Suprapubic skin (tissue), 4 donors: ENCODE data around the gene MVK. TPM values are rescaled to one million over a fixed set of nuclear protein-coding genes. Genes with fewer than 3 reads are reported as not detected.
A peak's percentile ranks its signal among the peaks of the same experiment; 100 is the strongest.

Experiments
- DNase-seq, 2 donors: peaks; one replicate each; pipeline ENCODE4 v3.0.0-alpha.2; 2019; ENCODE audit warnings: low spot score in 2 of 2
- H3K27ac ChIP-seq: fragments of 200-600 bp; sonication (generic); one replicate; pipeline ENCODE4 v1.5.1; 2019
- H3K27me3 ChIP-seq: fragments of 200-600 bp; sonication (generic); one replicate; pipeline ENCODE4 v1.5.1; 2019
- H3K36me3 ChIP-seq: fragments of 200-600 bp; sonication (generic); one replicate; pipeline ENCODE4 v1.5.1; 2019
- H3K4me1 ChIP-seq: fragments of 200-600 bp; sonication (generic); one replicate; pipeline ENCODE4 v1.5.1; 2019
- H3K4me3 ChIP-seq: fragments of 200-600 bp; sonication (generic); one replicate; pipeline ENCODE4 v1.5.1; 2019; ENCODE audit warnings: mild to moderate bottlenecking
- H3K9me3 ChIP-seq: fragments of 200-600 bp; sonication (generic); one replicate; pipeline ENCODE4 v1.5.1; 2019
- EP300 ChIP-seq: sonication (generic); formaldehyde crosslinking; IDR thresholded peaks from one replicate; pipeline ENCODE4 v1.6.1; 2017; ENCODE audit warnings: antibody characterized with exemption
- POLR2A ChIP-seq, 2 donors: fragments of 450-650 bp; IDR thresholded peaks; one replicate each; pipeline ENCODE4 v1.6.1; 2017; ENCODE audit warnings: antibody characterized with exemption in 2 of 2, mild to moderate bottlenecking in 2 of 2, moderate library complexity in 2 of 2
- POLR2AphosphoS5 ChIP-seq, 3 donors: sonication (generic); formaldehyde crosslinking; IDR thresholded peaks; one replicate each; pipeline ENCODE4 v1.6.1; 2017; ENCODE audit warnings: antibody characterized with exemption in 3 of 3
- WGBS: methylation state at CpG from one replicate; pipeline ENCODE4 v1.1.5; 2018; 5-methylcytosine and 5-hydroxymethylcytosine counted together
- total RNA-seq, 4 donors: library from RNA; depleted of rRNA; stranded (reverse); fragments of >200 nt; gene quantifications; one replicate each; pipeline ENCODE4 v1.1.0, GENCODE V29; 2016
- TF ChIP-seq, protein P1 (sequence below), 2 donors: fragments of 200-600 bp in 1 of 2; fragments of 450-650 bp in 1 of 2; sonication (generic) in 1 of 2; IDR thresholded peaks; one replicate each; pipeline ENCODE4 v1.5.1; 2016 to 2019; ENCODE audit warnings: antibody characterized with exemption in 2 of 2, mild to moderate bottlenecking in 1 of 2, moderate library complexity in 1 of 2

Gene MVK
- total RNA-seq, 4 donors from 2014 or later, result 30.1 to 62.1 (median 37.2) TPM

DNA sequence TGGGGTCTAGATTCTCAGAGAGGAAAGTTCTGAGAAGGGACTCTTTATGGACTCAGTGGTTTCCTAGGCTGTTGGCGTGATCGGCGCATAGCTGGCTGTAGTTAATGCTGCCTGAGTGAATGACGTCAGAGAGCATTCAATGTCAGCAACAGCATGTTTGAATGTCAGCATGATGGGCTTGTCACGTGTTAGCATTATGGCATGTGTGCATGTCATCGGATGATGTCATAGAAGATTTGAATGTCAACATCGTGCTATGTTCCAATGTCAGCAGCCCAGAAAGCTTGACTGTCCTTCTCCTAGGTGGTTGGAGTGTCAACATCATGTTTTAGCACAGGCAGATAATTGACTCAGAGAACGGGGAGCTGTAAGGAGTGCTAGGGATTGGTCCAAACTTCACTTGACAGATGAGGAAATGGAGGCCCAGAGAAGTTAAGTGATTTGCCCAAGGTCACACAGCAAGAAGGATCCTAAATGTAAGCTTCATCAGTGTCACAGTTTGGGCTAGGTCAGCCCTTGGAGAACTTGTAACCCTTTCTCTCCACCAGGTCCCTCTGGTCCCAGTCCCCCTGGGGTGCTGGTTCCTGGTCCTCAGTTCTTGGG is 45.5 kb downstream of the MVK start:
- H3K4me1 ChIP-seq, result peaks cover 19% of the 10 kb centered on the region
- H3K27ac ChIP-seq, result no peak overlapping the region
- H3K9me3 ChIP-seq, result no peaks in the 10 kb centered on the region
- H3K36me3 ChIP-seq, result no peaks in the 10 kb centered on the region
- peaks cover 21% of the 10 kb centered on the region for H3K27me3 ChIP-seq
- DNase-seq, result no peak
- TF ChIP-seq POLR2A (IDR thresholded peaks at IDR 0.05) (no peak), POLR2AphosphoS5 (IDR thresholded peaks at IDR 0.05) (no peak), EP300 (no peak)
- TF ChIP-seq, protein P1, sequence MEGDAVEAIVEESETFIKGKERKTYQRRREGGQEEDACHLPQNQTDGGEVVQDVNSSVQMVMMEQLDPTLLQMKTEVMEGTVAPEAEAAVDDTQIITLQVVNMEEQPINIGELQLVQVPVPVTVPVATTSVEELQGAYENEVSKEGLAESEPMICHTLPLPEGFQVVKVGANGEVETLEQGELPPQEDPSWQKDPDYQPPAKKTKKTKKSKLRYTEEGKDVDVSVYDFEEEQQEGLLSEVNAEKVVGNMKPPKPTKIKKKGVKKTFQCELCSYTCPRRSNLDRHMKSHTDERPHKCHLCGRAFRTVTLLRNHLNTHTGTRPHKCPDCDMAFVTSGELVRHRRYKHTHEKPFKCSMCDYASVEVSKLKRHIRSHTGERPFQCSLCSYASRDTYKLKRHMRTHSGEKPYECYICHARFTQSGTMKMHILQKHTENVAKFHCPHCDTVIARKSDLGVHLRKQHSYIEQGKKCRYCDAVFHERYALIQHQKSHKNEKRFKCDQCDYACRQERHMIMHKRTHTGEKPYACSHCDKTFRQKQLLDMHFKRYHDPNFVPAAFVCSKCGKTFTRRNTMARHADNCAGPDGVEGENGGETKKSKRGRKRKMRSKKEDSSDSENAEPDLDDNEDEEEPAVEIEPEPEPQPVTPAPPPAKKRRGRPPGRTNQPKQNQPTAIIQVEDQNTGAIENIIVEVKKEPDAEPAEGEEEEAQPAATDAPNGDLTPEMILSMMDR (IDR thresholded peaks at IDR 0.05), result no peak
- H3K4me3 ChIP-seq, result no peak overlapping the region
- WGBS, result 99% methylated on average over 7 of the region's 8 CpGs

DNA sequence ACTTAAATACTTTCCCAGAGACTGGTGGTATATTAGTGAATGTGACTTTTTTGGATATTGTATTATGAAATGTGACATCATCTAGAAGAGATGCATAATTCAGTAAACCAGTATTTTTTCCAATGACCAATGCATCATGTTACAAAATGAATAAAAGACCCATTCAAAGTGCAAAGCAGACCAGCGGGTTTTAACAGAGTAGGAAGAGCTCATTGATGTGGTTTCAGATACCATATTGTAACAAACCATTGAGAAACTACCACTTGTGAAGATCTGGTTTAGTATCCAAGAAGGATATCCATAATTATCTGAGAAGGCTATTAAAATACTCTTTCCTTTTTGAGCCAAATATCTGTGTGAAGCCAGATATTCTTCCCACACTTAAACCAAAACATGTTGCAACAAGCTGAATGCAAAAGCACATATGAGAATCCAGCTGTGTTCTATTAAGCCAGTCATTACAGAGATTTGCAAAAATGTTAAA is 47.7 kb downstream of the MVK start:
- Histone ChIP-seq H3K4me3 (no peak overlapping the region), H3K4me1 (peaks cover 19% of the 10 kb centered on the region), H3K27me3 (peaks cover 7% of the 10 kb centered on the region), H3K9me3 (no peaks in the 10 kb centered on the region), H3K27ac (no peak overlapping the region), H3K36me3 (no peaks in the 10 kb centered on the region)
- no peak for DNase-seq
- no peak for TF ChIP-seq EP300
- TF ChIP-seq, protein P1 (IDR thresholded peaks at IDR 0.05), result no peak
- no peak for TF ChIP-seq POLR2AphosphoS5 (IDR thresholded peaks at IDR 0.05)
- TF ChIP-seq POLR2A (IDR thresholded peaks at IDR 0.05), result no peak
- WGBS, result 22% methylated on average over 1 of the region's 1 CpG

DNA sequence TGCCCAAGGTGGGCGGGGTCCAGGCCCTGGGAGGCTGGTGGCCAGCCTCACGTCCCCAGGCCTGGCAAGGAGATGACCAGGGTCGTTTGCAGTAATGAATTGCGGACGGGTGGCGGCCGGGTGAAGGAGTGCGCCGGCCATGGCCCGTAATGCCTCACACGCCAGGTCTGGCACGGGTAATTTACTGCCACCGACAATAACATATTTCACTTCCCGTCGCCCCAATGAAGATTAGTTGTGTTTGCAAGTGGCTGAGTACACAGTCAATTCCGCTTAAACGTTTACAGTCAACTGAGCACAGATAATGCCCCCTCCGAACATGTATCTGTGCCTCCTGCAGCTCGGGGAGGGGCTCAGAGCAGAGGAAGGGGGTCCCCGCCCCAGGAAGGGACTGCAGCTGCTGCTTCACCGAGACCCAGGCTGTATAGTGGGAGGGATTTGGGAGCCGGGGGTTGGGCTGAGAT is 48.3 kb downstream of the MVK start:
- Histone ChIP-seq H3K36me3 (no peaks in the 10 kb centered on the region), H3K4me1 (peaks cover 19% of the 10 kb centered on the region), H3K27ac (no peak overlapping the region), H3K4me3 (no peak overlapping the region), H3K9me3 (no peaks in the 10 kb centered on the region), H3K27me3 (peaks cover 2% of the 10 kb centered on the region)
- TF ChIP-seq POLR2AphosphoS5 (IDR thresholded peaks at IDR 0.05), result no peak
- no peak for TF ChIP-seq POLR2A (IDR thresholded peaks at IDR 0.05)
- TF ChIP-seq, protein P1 (IDR thresholded peaks at IDR 0.05), result no peak
- no peak for TF ChIP-seq EP300
- no peak for DNase-seq
- 28% methylated on average over 14 of the region's 22 CpGs for WGBS

DNA sequence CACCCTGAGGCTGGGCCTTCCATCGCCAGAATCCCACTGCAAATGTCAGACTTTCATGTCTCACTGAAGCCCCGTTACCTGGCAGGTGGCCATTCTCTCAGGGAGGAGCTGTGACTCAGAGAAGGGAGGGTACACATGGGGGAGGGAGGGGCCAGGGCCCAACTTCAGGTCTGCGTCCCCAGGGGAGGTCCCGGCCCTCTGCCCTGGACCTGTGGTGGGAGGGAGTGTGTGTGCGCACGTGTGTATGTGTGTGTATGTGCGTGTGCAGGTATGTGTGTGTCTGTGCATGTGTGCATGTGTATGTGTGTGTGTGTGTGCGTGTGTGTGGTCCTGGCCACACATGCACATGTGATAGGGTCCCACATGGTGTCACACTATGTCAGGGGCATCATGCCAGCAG is 50.9 kb downstream of the MVK start:
- H3K27ac ChIP-seq, result no peak overlapping the region
- H3K4me1 ChIP-seq, result peaks cover 19% of the 10 kb centered on the region
- no peak for DNase-seq
- WGBS, result 90% methylated on average over 8 of the region's 8 CpGs
- no peaks in the 10 kb centered on the region for H3K36me3 ChIP-seq
- peaks cover 8% of the 10 kb centered on the region for H3K27me3 ChIP-seq
- no peak overlapping the region for H3K4me3 ChIP-seq
- TF ChIP-seq, protein P1 (IDR thresholded peaks at IDR 0.05), result no peak
- TF ChIP-seq POLR2AphosphoS5 (IDR thresholded peaks at IDR 0.05) (no peak), POLR2A (IDR thresholded peaks at IDR 0.05) (no peak), EP300 (no peak)
- H3K9me3 ChIP-seq, result no peaks in the 10 kb centered on the region

DNA sequence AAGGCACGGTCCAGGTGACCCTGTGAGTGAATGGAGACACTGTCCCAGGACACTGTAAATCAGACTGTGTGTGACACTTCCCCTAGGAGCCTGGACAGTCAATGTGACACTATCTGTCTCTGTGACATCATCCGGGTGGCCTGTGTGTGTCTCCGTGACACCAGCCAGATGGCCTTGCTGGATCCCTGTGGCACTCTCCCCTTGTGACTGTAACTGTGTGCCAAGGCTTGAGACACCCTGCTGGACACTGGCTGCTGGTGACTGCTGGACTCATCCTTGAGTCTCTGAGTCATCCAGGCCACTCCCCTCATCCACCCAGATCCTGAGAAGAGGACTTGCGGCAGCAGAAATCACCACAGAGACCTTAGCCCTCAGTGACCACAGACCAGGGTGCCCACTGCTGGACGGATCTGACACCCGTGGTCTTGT is 51.6 kb downstream of the MVK start:
- peaks cover 9% of the 10 kb centered on the region for H3K27me3 ChIP-seq

More for the DNA sequence above, 51.6 kb downstream of the MVK start:
- no peaks in the 10 kb centered on the region for H3K36me3 ChIP-seq
- peak in 1 of 2 donors; percentile 71 for DNase-seq
- no peak overlapping the region for H3K4me3 ChIP-seq
- no peaks in the 10 kb centered on the region for H3K9me3 ChIP-seq
- TF ChIP-seq POLR2A (IDR thresholded peaks at IDR 0.05), result no peak
- no peak for TF ChIP-seq POLR2AphosphoS5 (IDR thresholded peaks at IDR 0.05)
- TF ChIP-seq, protein P1 (IDR thresholded peaks at IDR 0.05), result no peak
- no peak for TF ChIP-seq EP300
- peaks cover 19% of the 10 kb centered on the region for H3K4me1 ChIP-seq
- 61% methylated on average over 6 of the region's 6 CpGs for WGBS
- H3K27ac ChIP-seq, result no peak overlapping the region
